H4 (cell line): ENCODE measurements around the gene EPB41L4B. TPM values are rescaled to one million over a fixed set of nuclear protein-coding genes. Genes with fewer than 3 reads are reported as not detected.

ENCODE experiments used
- DNase-seq: peaks from one replicate; pipeline ENCODE4 v3.0.0-alpha.2; 2015; ENCODE audit warnings: low spot score
- total RNA-seq: library from RNA; depleted of rRNA; stranded (reverse); fragments of >200 nt; shearing (Covaris generic); gene quantifications from 2 replicates; pipeline ENCODE4 v1.2.3, GENCODE V29; 2014

EPB41L4B gene
- total RNA-seq, 1 experiment from 2014 or later: 3.5 TPM

GRCh38 chr9:109270441-109270840 lies 50.4 kb downstream of the EPB41L4B start:
- DNase-seq: no peak

GRCh38 chr9:109269839-109270238 lies 51.0 kb downstream of the EPB41L4B start:
- DNase-seq: no peak

- no peak for DNase-seq
Observed at GRCh38 chr9:109269081-109269480, 51.8 kb downstream of the EPB41L4B start.

GRCh38 chr9:109267555-109267954 lies 53.3 kb downstream of the EPB41L4B start:
- no peak for DNase-seq

- DNase-seq: no peak
Observed at GRCh38 chr9:109264877-109265587, 55.8 kb downstream of the EPB41L4B start.

GRCh38 chr9:109263358-109263757 lies 57.5 kb downstream of the EPB41L4B start:
- no peak for DNase-seq

- no peak for DNase-seq
Observed at GRCh38 chr9:109258481-109259302, 62.2 kb downstream of the EPB41L4B start.

- peak; percentile 66 for DNase-seq
Observed at GRCh38 chr9:109256336-109256735, 64.5 kb downstream of the EPB41L4B start.

- no peak for DNase-seq
Observed at GRCh38 chr9:109255394-109255793, 65.5 kb downstream of the EPB41L4B start.

- DNase-seq: no peak
Observed at GRCh38 chr9:109254317-109254716, 66.5 kb downstream of the EPB41L4B start.

GRCh38 chr9:109253637-109254284 lies 67.1 kb downstream of the EPB41L4B start:
- DNase-seq: peak; percentile 56

GRCh38 chr9:109253241-109253636 lies 67.6 kb downstream of the EPB41L4B start:
- no peak for DNase-seq

GRCh38 chr9:109252291-109252690 lies 68.6 kb downstream of the EPB41L4B start:
- no peak for DNase-seq

- DNase-seq: no peak
Observed at GRCh38 chr9:109251776-109252106, 69.1 kb downstream of the EPB41L4B start.

- DNase-seq: peak; percentile 58
Observed at GRCh38 chr9:109251080-109251775, 69.6 kb downstream of the EPB41L4B start.

- no peak for DNase-seq
Observed at GRCh38 chr9:109250771-109251079, 70.1 kb downstream of the EPB41L4B start.

- DNase-seq: no peak
Observed at GRCh38 chr9:109250311-109250741, 70.5 kb downstream of the EPB41L4B start.

GRCh38 chr9:109249615-109250014 lies 71.2 kb downstream of the EPB41L4B start:
- DNase-seq: no peak

GRCh38 chr9:109248133-109248581 lies 72.7 kb downstream of the EPB41L4B start:
- no peak for DNase-seq

GRCh38 chr9:109247228-109247627 lies 73.6 kb downstream of the EPB41L4B start:
- no peak for DNase-seq

GRCh38 chr9:109246533-109246932 lies 74.3 kb downstream of the EPB41L4B start:
- no peak for DNase-seq

- no peak for DNase-seq
Observed at GRCh38 chr9:109245310-109245897, 75.5 kb downstream of the EPB41L4B start.
